A549 (cell line): ENCODE measurements around the gene ELL. TPM values are rescaled to one million over a fixed set of nuclear protein-coding genes. Genes with fewer than 3 reads are reported as not detected.
A peak's percentile ranks its signal among the peaks of the same experiment; 100 is the strongest.
"Not testable (repeated sequence)": the region's sequence is repeated elsewhere in the genome, so short reads cannot be mapped to it uniquely, and the experiment has no call there.

Experiments
- ATAC-seq, 2 experiments: fragments of 200-7000 bp in 1 of 2; fragments of >200 bp in 1 of 2; cut with Nextera tagmentation in 1 of 2; cut with Tn5 transposase in 1 of 2; 3 replicates each; pipeline versions ENCODE4 v1.8.0 to v1.9.1; 2018 to 2020; ENCODE audit warnings: mild to moderate bottlenecking in 1 of 2, moderate library complexity in 1 of 2
- CTCF ChIA-PET: fragments of 300-600 bp; sonication (Branson Sonifier 250); formaldehyde crosslinking; extraction: SDS; loops from one replicate; lab custom pipeline; 2021; ENCODE audit warnings: antibody characterized with exemption, inconsistent platforms; lab: Yijun Ruan, JAX
- POLR2A ChIA-PET: fragments of 350-600 bp; formaldehyde crosslinking; extraction: SDS; loops from one replicate; lab custom pipeline; 2021; ENCODE audit warnings: antibody characterized with exemption, inconsistent platforms; lab: Yijun Ruan, JAX
- DNase-seq, 2 experiments: peaks; one replicate each; pipeline versions ENCODE4 v3.0.0 to v3.0.0-alpha.2; 2011 to 2016; ENCODE audit warnings: low read depth in 1 of 2, low spot score in 1 of 2
- FAIRE-seq: peaks from 2 replicates; lab custom pipeline; 2011; peaks lifted over from hg19 to GRCh38; lab: Jason Lieb, UNC
- H3K27ac ChIP-seq, 2 experiments: fragments of >200 bp; sonication (Bioruptor Twin); formaldehyde crosslinking; 3 replicates each; pipeline ENCODE4 v1.5.1; 2016 to 2017
- H3K4me1 ChIP-seq: fragments of >200 bp; sonication (Bioruptor Twin); formaldehyde crosslinking; 3 replicates; pipeline ENCODE4 v1.6.1; 2016
- H3K4me2 ChIP-seq: fragments of >200 bp; sonication (Bioruptor Twin); formaldehyde crosslinking; 3 replicates; pipeline ENCODE4 v1.6.1; 2016
- H3K4me3 ChIP-seq: fragments of >200 bp; sonication (Bioruptor Twin); formaldehyde crosslinking; 3 replicates; pipeline ENCODE4 v1.5.1; 2016
- H3K9me3 ChIP-seq: fragments of >200 bp; sonication (Bioruptor Twin); formaldehyde crosslinking; 3 replicates; pipeline ENCODE4 v1.6.1; 2016
- BHLHE40 ChIP-seq: IDR thresholded peaks from 2 replicates; pipeline ENCODE4 v1.6.1; 2012; ENCODE audit warnings: low read depth, low read length, inconsistent platforms
- CBX8 ChIP-seq: fragments of 200-600 bp; sonication (generic); IDR thresholded peaks from 2 replicates; pipeline ENCODE4 v1.6.1; 2016
- CEBPB ChIP-seq, 2 experiments: fragments of >200 bp in 1 of 2; sonication (Bioruptor Twin) in 1 of 2; formaldehyde crosslinking in 1 of 2; IDR thresholded peaks; 2 replicates each; pipeline ENCODE4 v1.6.1; 2012 to 2016
- CHD2 ChIP-seq: fragments of 150-350 bp; IDR thresholded peaks from 2 replicates; pipeline ENCODE4 v1.6.1; 2014; ENCODE audit warnings: low read length; ENCODE audit not compliant: partially characterized antibody
- CHD4 ChIP-seq: fragments of 200-600 bp; sonication (generic); IDR thresholded peaks from 2 replicates; pipeline ENCODE4 v1.6.1; 2016; ENCODE audit warnings: antibody characterized with exemption, mild to moderate bottlenecking, borderline replicate concordance
- ESRRA ChIP-seq: fragments of 150-350 bp; IDR thresholded peaks from 2 replicates; pipeline ENCODE4 v1.6.1; 2014; ENCODE audit warnings: mild to moderate bottlenecking, low read length, borderline replicate concordance
- FOSB ChIP-seq: fragments of 250-450 bp; sonication (Bioruptor Pico); IDR thresholded peaks from 2 replicates; pipeline ENCODE4 v1.5.0; 2020; ENCODE audit warnings: mild to moderate bottlenecking, moderate library complexity
- HES2 ChIP-seq: fragments of >200 bp; sonication (Bioruptor Twin); formaldehyde crosslinking; IDR thresholded peaks from 2 replicates; pipeline ENCODE4 v1.6.1; 2016
- KDM1A ChIP-seq: fragments of 200-600 bp; sonication (generic); IDR thresholded peaks from 2 replicates; pipeline ENCODE4 v1.6.1; 2016; ENCODE audit warnings: low read depth, mild to moderate bottlenecking
- MAZ ChIP-seq: fragments of 150-350 bp; IDR thresholded peaks from 2 replicates; pipeline ENCODE4 v1.6.1; 2014; ENCODE audit warnings: antibody characterized with exemption, low read depth, low read length, borderline replicate concordance
- NR3C1 ChIP-seq: fragments of >200 bp; sonication (Bioruptor Twin); formaldehyde crosslinking; IDR thresholded peaks from 3 replicates; pipeline ENCODE4 v1.6.1; 2017
- POLR2A ChIP-seq: IDR thresholded peaks from 2 replicates; pipeline ENCODE4 v1.6.1; 2012; ENCODE audit warnings: mild to moderate bottlenecking, low read length
- ZC3H11A ChIP-seq: fragments of 450-650 bp; IDR thresholded peaks from 2 replicates; pipeline ENCODE4 v1.6.1; 2014; ENCODE audit warnings: antibody characterized with exemption, mild to moderate bottlenecking
- ZFP36 ChIP-seq: fragments of 450-650 bp; IDR thresholded peaks from 2 replicates; pipeline ENCODE4 v1.6.1; 2014; ENCODE audit warnings: borderline replicate concordance; ENCODE audit not compliant: partially characterized antibody
- WGBS: methylation state at CpG from one replicate; pipeline ENCODE4 v1.1.6; 2017; ENCODE audit errors: missing lambda C conversion rate; 5-methylcytosine and 5-hydroxymethylcytosine counted together
- polyA plus RNA-seq, 4 experiments: library from polyadenylated mRNA; depleted of rRNA in 3 of 4; stranded (reverse); fragments of >200 nt; fragmentation: RNase III in 1 of 4; extraction: RNeasy Plus Mini Kit Qiagen cat#74134 plus additional on column Dnase treatment in 1 of 4; gene quantifications; 2 replicates in 3 of 4; 3 replicates in 1 of 4; pipeline ENCODE4 v1.2.3, GENCODE V29; 2011 to 2017
- TF ChIP-seq, protein P1 (sequence below): fragments of 450-650 bp; IDR thresholded peaks from 2 replicates; pipeline ENCODE4 v1.6.1; 2014; ENCODE audit warnings: antibody characterized with exemption
- TF ChIP-seq, protein P2 (sequence below): IDR thresholded peaks from 2 replicates; pipeline ENCODE4 v1.6.1; 2012

Gene ELL
- polyA plus RNA-seq, 2 of the 4 experiments (the other 2 are of a cell fraction) = 1.6 to 3.6 TPM

GRCh38 chr19:18542941-18543813 is 21.3 kb upstream of the ELL start, which contains the start of gene FKBP8:
TSS of gene FKBP8 (minus strand) at chr19:18543573. CDS start at chr19:18541970, 1,603 bp downstream.
- FAIRE-seq = no peak
- POLR2A ChIA-PET = interaction anchor here (0.6 to 1.9 kb wide), 3 partner anchors 12 to 23 kb away, joined by 5 to 12 read pairs (median 7); partner anchors contain the start of gene KXD1

GRCh38 chr19:18541992-18542940 is 20.4 kb upstream of the ELL start:
- Histone ChIP-seq H3K9me3 (no peaks in the 10 kb centered on the region), H3K4me2 (peak overlapping the region; percentile 96), H3K4me1 (peaks cover 11% of the 10 kb centered on the region; the same call in 1 of the 3 replicates), H3K27ac (peak overlapping the region; percentile 97 to 100), H3K4me3 (peak overlapping the region; percentile 81)
- DNase-seq = no peak
- FAIRE-seq = no peak
- ChIA-PET POLR2A (no interaction called here), CTCF (interaction anchor here (1.4 kb wide), 1 partner anchor 92 kb away, joined by 4 read pairs; no protein-coding TSS in a partner anchor)
- WGBS = 42% methylated on average over 6 of the region's 11 CpGs
- TF ChIP-seq, protein P1, sequence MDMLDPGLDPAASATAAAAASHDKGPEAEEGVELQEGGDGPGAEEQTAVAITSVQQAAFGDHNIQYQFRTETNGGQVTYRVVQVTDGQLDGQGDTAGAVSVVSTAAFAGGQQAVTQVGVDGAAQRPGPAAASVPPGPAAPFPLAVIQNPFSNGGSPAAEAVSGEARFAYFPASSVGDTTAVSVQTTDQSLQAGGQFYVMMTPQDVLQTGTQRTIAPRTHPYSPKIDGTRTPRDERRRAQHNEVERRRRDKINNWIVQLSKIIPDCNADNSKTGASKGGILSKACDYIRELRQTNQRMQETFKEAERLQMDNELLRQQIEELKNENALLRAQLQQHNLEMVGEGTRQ = no peak
- TF ChIP-seq CBX8 (no peak), ZC3H11A (no peak), CHD4 (no peak), BHLHE40 (no peak), CHD2 (no peak), CEBPB (IDR thresholded peaks at IDR 0.05) (no peak)
- ATAC-seq = no peak

More at GRCh38 chr19:18542941-18543813, 21.3 kb upstream of the ELL start, which contains the start of gene FKBP8:
- peaks cover 11% of the 10 kb centered on the region; the same call in 1 of the 3 replicates for H3K4me1 ChIP-seq
- peak within 1 kb of the TSS; percentile 81 for H3K4me3 ChIP-seq
- H3K27ac ChIP-seq = peak within 1 kb of the TSS; percentile 97 to 100
- H3K9me3 ChIP-seq = no peaks in the 10 kb centered on the region
- DNase-seq (peak; percentile 83 to 84), ATAC-seq (peak; percentile 97 to 98)
- H3K4me2 ChIP-seq = peak within 1 kb of the TSS; percentile 96
- TF ChIP-seq, protein P1 = no peak
- TF ChIP-seq, protein P2, sequence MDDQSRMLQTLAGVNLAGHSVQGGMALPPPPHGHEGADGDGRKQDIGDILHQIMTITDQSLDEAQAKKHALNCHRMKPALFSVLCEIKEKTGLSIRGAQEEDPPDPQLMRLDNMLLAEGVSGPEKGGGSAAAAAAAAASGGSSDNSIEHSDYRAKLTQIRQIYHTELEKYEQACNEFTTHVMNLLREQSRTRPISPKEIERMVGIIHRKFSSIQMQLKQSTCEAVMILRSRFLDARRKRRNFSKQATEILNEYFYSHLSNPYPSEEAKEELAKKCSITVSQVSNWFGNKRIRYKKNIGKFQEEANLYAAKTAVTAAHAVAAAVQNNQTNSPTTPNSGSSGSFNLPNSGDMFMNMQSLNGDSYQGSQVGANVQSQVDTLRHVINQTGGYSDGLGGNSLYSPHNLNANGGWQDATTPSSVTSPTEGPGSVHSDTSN = peak; percentile 91
- TF ChIP-seq MAZ = no peak
- no peak for TF ChIP-seq ESRRA
- no peak for TF ChIP-seq POLR2A
- TF ChIP-seq FOSB (CRISPR knock-in tag) = no peak
- TF ChIP-seq HES2 = no peak
- WGBS = 0% methylated on average over 1 of the region's 86 CpGs
- CTCF ChIA-PET = interaction anchor here (0.5 to 1.9 kb wide), 8 partner anchors 11 to 329 kb away, joined by 3 to 7 read pairs (median 4); partner anchors contain the start of gene REX1BD

DNA sequence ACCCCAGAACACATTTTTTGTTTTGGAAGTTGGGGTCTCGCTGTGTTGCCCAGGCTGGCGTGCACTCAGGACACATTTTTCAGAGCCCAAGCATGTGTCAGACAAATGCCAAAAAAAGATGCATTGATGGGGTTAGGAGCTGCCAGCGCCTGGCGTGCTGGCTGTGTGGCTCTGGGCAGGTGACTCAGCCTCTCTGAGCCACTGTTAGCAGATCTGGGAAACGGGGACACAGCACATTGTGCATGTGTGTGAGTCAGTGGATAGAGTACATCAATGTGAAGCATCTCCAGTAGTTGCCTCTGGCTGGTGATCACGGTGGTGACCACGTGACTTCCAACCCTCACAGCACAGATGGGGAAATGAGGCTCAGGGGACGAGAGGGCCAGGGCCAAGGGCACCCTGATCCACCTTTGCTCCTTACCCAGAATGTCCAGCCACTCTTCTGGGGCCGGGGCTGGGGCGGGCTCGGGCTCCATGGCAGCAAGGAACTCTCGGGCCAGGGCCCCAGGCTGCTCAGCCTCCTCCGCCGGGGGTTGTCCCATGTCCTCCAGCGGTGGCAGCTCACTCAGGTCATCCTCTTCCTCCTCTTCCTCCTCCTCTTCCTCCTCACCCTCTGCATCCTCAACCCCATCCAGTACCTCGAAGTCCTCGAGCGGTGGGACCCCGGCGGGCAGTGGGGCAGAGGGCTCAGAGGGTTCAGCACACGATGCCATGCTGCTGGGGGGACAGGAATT is 19.6 kb upstream of the ELL start:
- 89% methylated on average over 19 of the region's 21 CpGs for WGBS
- ATAC-seq = no peak
- CTCF ChIA-PET = interaction anchor here (1.4 kb wide), 1 partner anchor 91 kb away, joined by 4 read pairs; no protein-coding TSS in a partner anchor
- DNase-seq = no peak
- no peak overlapping the region; a peak in 1 of 6 replicates for H3K27ac ChIP-seq
- TF ChIP-seq ZFP36 (peak; percentile 68), KDM1A (peak; percentile 31; the same call in 1 of the 2 replicates), NR3C1 (no peak)
- TF ChIP-seq, all 56 proteins: peak for 2
- POLR2A ChIA-PET = no interaction called here
- no peak for FAIRE-seq
- Histone ChIP-seq H3K4me3 (no peak overlapping the region), H3K4me2 (peak overlapping the region; percentile 96; the same call in 1 of the 3 replicates), H3K9me3 (no peaks in the 10 kb centered on the region), H3K4me1 (peaks cover 11% of the 10 kb centered on the region; the same call in 1 of the 3 replicates)

- FAIRE-seq, DNase-seq, POLR2A ChIA-PET, H3K27ac ChIP-seq, H3K4me2 ChIP-seq, H3K4me3 ChIP-seq, CTCF ChIA-PET, H3K9me3 ChIP-seq, ATAC-seq: not testable (repeated sequence)
- peaks cover 11% of the 10 kb centered on the region; the same call in 1 of the 3 replicates for H3K4me1 ChIP-seq
- 100% methylated on average over 1 of the region's 1 CpG for WGBS
Observed at GRCh38 chr19:18540200-18540599, 18.3 kb upstream of the ELL start.
